K562 (cell line): ENCODE measurements around the gene ZKSCAN3. TPM values are rescaled to one million over a fixed set of nuclear protein-coding genes. Genes with fewer than 3 reads are reported as not detected.
A peak's percentile ranks its signal among the peaks of the same experiment; 100 is the strongest.

Experiments used
- ATAC-seq: fragments of 200-7000 bp; cut with Tn5 transposase; 3 replicates; pipeline ENCODE4 v1.9.1; 2020; ENCODE audit warnings: moderate library complexity
- BruUV-seq: library from RNA; stranded (reverse); fragments of 400-500 nt; replicated peaks from 2 replicates; lab custom pipeline; 2021; lab: Mats Ljungman, UMichigan
- CTCF ChIA-PET: fragments of 300-600 bp; formaldehyde crosslinking; extraction: SDS; loops from one replicate; lab custom pipeline; 2021; ENCODE audit warnings: low intra/inter-chr PET ratio; lab: Yijun Ruan, JAX
- POLR2A ChIA-PET: fragments of 300-600, 350-650 bp; sonication (Branson Sonifier 250); formaldehyde crosslinking; extraction: SDS; loops from one replicate; lab custom pipeline; 2021; ENCODE audit warnings: antibody characterized with exemption, inconsistent platforms; lab: Yijun Ruan, JAX
- DNase-seq, 4 experiments: peaks; one replicate each; pipeline versions ENCODE4 v3.0.0 to v3.0.0-alpha.2; 2011 to 2018; ENCODE audit warnings: low spot score in 3 of 4, mixed read lengths in 3 of 4; ENCODE audit errors: extremely low read depth in 1 of 4
- FAIRE-seq: peaks from 2 replicates; lab custom pipeline; 2011; peaks lifted over from hg19 to GRCh38; lab: Jason Lieb, UNC
- H2AFZ ChIP-seq: 2 replicates; pipeline ENCODE4 v1.6.0; 2011; ENCODE audit warnings: low read depth, low read length, control low read depth, inconsistent platforms
- H3K27ac ChIP-seq: fragments of 200-600 bp; 3 replicates; pipeline ENCODE4 v1.8.0; 2011; ENCODE audit warnings: low read depth, mild to moderate bottlenecking, control low read depth, inconsistent platforms, low read length, moderate library complexity, mixed read lengths; ENCODE audit errors: extremely low read depth
- H3K27me3 ChIP-seq, 2 experiments: fragments of 300-600 bp in 1 of 2; 2 replicates in 1 of 2; 3 replicates in 1 of 2; pipeline versions ENCODE4 v1.6.0 to v1.8.0; 2011; ENCODE audit warnings: inconsistent platforms in 2 of 2, low read length in 2 of 2, mild to moderate bottlenecking in 1 of 2, mixed read lengths in 1 of 2, moderate library complexity in 1 of 2; ENCODE audit not compliant: control insufficient read depth in 2 of 2, insufficient read depth in 2 of 2
- H3K36me3 ChIP-seq: fragments of 300-600 bp; 3 replicates; pipeline ENCODE4 v1.8.0; 2011; ENCODE audit warnings: mild to moderate bottlenecking, low read length, inconsistent platforms; ENCODE audit not compliant: control insufficient read depth, insufficient read depth
- H3K4me1 ChIP-seq, 2 experiments: fragments of 200-600 bp in 1 of 2; replicated peaks in 1 of 2; 2 replicates in 1 of 2; 3 replicates in 1 of 2; pipeline versions ENCODE4 v1.5.1 to v1.8.0; 2011; ENCODE audit warnings: inconsistent platforms in 2 of 2, low read length in 2 of 2, mild to moderate bottlenecking in 1 of 2, mixed read lengths in 1 of 2, moderate library complexity in 1 of 2; ENCODE audit not compliant: control insufficient read depth in 2 of 2, insufficient read depth in 2 of 2
- H3K4me2 ChIP-seq: 2 replicates; pipeline ENCODE4 v1.6.1; 2011; ENCODE audit warnings: low read length, control low read depth, inconsistent platforms, mixed read lengths; ENCODE audit not compliant: insufficient read depth
- H3K4me3 ChIP-seq: fragments of 200-600 bp; sonication (generic), shearing (Covaris generic); 2 replicates; pipeline ENCODE4 v1.5.1; 2016; ENCODE audit warnings: control low read depth, inconsistent platforms
- H3K79me2 ChIP-seq: fragments of 200-600 bp; 3 replicates; pipeline ENCODE4 v1.8.0; 2011; ENCODE audit warnings: low read length, inconsistent platforms; ENCODE audit not compliant: control insufficient read depth, insufficient read depth
- H3K9ac ChIP-seq, 2 experiments: 2 replicates each; pipeline versions ENCODE4 v1.6.0 to v1.6.1; 2011; ENCODE audit warnings: low read depth in 2 of 2, low read length in 2 of 2, control low read depth in 1 of 2, inconsistent platforms in 1 of 2, mild to moderate bottlenecking in 1 of 2, mixed read lengths in 1 of 2; ENCODE audit not compliant: insufficient read depth in 1 of 2
- H3K9me1 ChIP-seq: one replicate; pipeline ENCODE4 v1.6.0; 2011; ENCODE audit warnings: inconsistent platforms, mild to moderate bottlenecking, low read length, moderate library complexity; ENCODE audit not compliant: control insufficient read depth, insufficient read depth
- H3K9me3 ChIP-seq: replicated peaks from 2 replicates; pipeline ENCODE4 v1.5.1; 2011; ENCODE audit warnings: low read depth, low read length, inconsistent platforms; ENCODE audit not compliant: control insufficient read depth, insufficient read depth
- H4K20me1 ChIP-seq: replicated peaks from 2 replicates; pipeline ENCODE4 v1.6.1; 2011; ENCODE audit warnings: low read length, inconsistent platforms, mixed read lengths; ENCODE audit not compliant: control insufficient read depth, insufficient read depth
- BACH1 ChIP-seq: fragments of 200-800 bp; sonication (Bioruptor generic); IDR thresholded peaks from 2 replicates; pipeline ENCODE4 v1.6.1; 2016; ENCODE audit warnings: missing genetic modification characterization, missing compliant biosample characterization
- CHD4 ChIP-seq: fragments of 200-600 bp; sonication (generic); IDR thresholded peaks from 3 replicates; pipeline ENCODE4 v1.6.1; 2012; ENCODE audit warnings: low read depth, mild to moderate bottlenecking, mixed read lengths, low read length, inconsistent platforms; ENCODE audit not compliant: insufficient read depth, insufficient replicate concordance, poor library complexity, severe bottlenecking
- DACH1 ChIP-seq: fragments of 450-650 bp; IDR thresholded peaks from 2 replicates; pipeline ENCODE4 v1.6.1; 2018; ENCODE audit not compliant: partially characterized antibody
- HEY1 ChIP-seq: fragments of 250-450 bp; sonication (Bioruptor Pico); IDR thresholded peaks from 2 replicates; pipeline ENCODE4 v1.5.0; 2020; ENCODE audit warnings: mild to moderate bottlenecking, moderate library complexity, borderline replicate concordance
- ID3 ChIP-seq, 2 experiments: fragments of 250-450 bp in 1 of 2; fragments of 450-650 bp in 1 of 2; sonication (Bioruptor Pico) in 1 of 2; IDR thresholded peaks; 2 replicates each; pipeline versions ENCODE4 v1.6.1 to v1.8.0; 2016 to 2021; ENCODE audit warnings: mild to moderate bottlenecking in 2 of 2, moderate library complexity in 2 of 2, missing compliant biosample characterization in 1 of 2, missing genetic modification characterization in 1 of 2
- MED1 ChIP-seq: sonication (generic); formaldehyde crosslinking; IDR thresholded peaks from 2 replicates; pipeline ENCODE4 v1.8.1; 2023; ENCODE audit warnings: missing genetic modification reagents, borderline replicate concordance
- ZNF41 ChIP-seq: fragments of 250-450 bp; sonication (Bioruptor Pico); conservative IDR thresholded peaks from 2 replicates; pipeline ENCODE4 v1.4.0; 2020; ENCODE audit warnings: mild to moderate bottlenecking
- ZNF655 ChIP-seq: fragments of 250-450 bp; sonication (Bioruptor Pico); IDR thresholded peaks from 2 replicates; pipeline ENCODE4 v1.5.0; 2021
- ZNF740 ChIP-seq, 3 experiments: fragments of 200-800 bp in 1 of 3; sonication (Bioruptor generic) in 1 of 3; sonication (generic) in 1 of 3; formaldehyde crosslinking in 1 of 3; IDR thresholded peaks; 2 replicates each; pipeline versions ENCODE4 v1.6.1 to v1.8.0; 2016 to 2022; ENCODE audit warnings: mild to moderate bottlenecking in 2 of 3, missing compliant biosample characterization in 2 of 3, missing genetic modification characterization in 2 of 3, missing genetic modification reagents in 1 of 3
- ZNF780A ChIP-seq: fragments of 250-450 bp; sonication (Bioruptor Pico); IDR thresholded peaks from 2 replicates; pipeline ENCODE4 v1.5.0; 2021; ENCODE audit warnings: mild to moderate bottlenecking
- ZNF79 ChIP-seq: fragments of 250-450 bp; sonication (Bioruptor Pico); IDR thresholded peaks from 2 replicates; pipeline ENCODE4 v1.4.0; 2020; ENCODE audit warnings: low read depth, mild to moderate bottlenecking, moderate library complexity
- WGBS: fragments of 100-300 bp; shearing (Covaris generic); methylation state at CpG from one replicate; pipeline ENCODE4 v1.1.6; 2016; ENCODE audit warnings: low coverage, mixed read lengths; ENCODE audit not compliant: insufficient coverage; ENCODE audit errors: missing lambda C conversion rate; 5-methylcytosine and 5-hydroxymethylcytosine counted together
- in situ Hi-C: fragments of 300-500 bp; cut with MboI; formaldehyde crosslinking; loops from 4 replicates; pipeline ENCODE4 v1.15.0; 2018; ENCODE audit warnings: inconsistent platforms, mixed read lengths
- intact Hi-C: fragments of 100-400 bp; cut with micrococcal nuclease; formaldehyde crosslinking; loops from 2 replicates; pipeline ENCODE4 v1.14.2; 2022
- polyA plus RNA-seq, 8 experiments: library from polyadenylated mRNA; depleted of rRNA in 4 of 8; stranded (reverse) in 5 of 8; unstranded in 3 of 8; fragments of >200 nt; fragmentation: Nextera tagmentation in 2 of 8; fragmentation: Illumina TruSeq in 1 of 8; extraction: Ambion mirVana in 2 of 8; extraction: Trizol in 1 of 8; gene quantifications; 2 replicates each; pipeline versions ENCODE4 v1.2.1 to v1.2.3, GENCODE V29; 2011 to 2014; ENCODE audit warnings: inconsistent platforms in 1 of 8, missing spikeins in 1 of 8
- total RNA-seq, 7 experiments: library from RNA; depleted of rRNA in 6 of 7; stranded (reverse); fragments of >200 nt in 6 of 7; fragmentation: Illumina TruSeq in 2 of 7; extraction: Trizol in 2 of 7; gene quantifications; 2 replicates each; pipeline versions ENCODE4 v1.2.1 to v1.2.3, GENCODE V29; 2011 to 2021; ENCODE audit warnings: low replicate concordance in 1 of 7

ZKSCAN3 gene
- total and polyA plus RNA-seq, 9 of the 15 experiments (the other 6 are each of a cell fraction or from before 2014, with no cell fraction given) = 3.0 to 12.4 (median 10.2) TPM

- Histone ChIP-seq H3K9me1 (no peaks in the 10 kb centered on the region), H4K20me1 (no peaks in the 10 kb centered on the region), H2AFZ (peak overlapping the region; percentile 61), H3K4me2 (peak overlapping the region; percentile 95), H3K27me3 (no peaks in the 10 kb centered on the region), H3K9ac (peak overlapping the region; percentile 96 to 99), H3K36me3 (no peaks in the 10 kb centered on the region), H3K27ac (peak overlapping the region; percentile 98), H3K9me3 (peaks cover 6% of the 10 kb centered on the region; the same call in 1 of the 2 replicates), H3K4me3 (peak overlapping the region; percentile 69), H3K79me2 (peaks cover 37% of the 10 kb centered on the region), H3K4me1 (peaks cover 23 to 43% of the 10 kb centered on the region in 2 experiments)
- DNase-seq = peak; percentile 46 to 95 (median 58)
- ChIA-PET CTCF (interaction anchor here (0.6 kb wide), 1 partner anchor 478 kb away, joined by 4 read pairs; no protein-coding TSS in a partner anchor), POLR2A (interaction anchor here (0.6 to 6.4 kb wide), 46 partner anchors 9 to 588 kb away, joined by 3 to 80 read pairs (median 4); partner anchors contain the start of genes PGBD1, ZKSCAN3, ZKSCAN4 and ZKSCAN8)
- in situ Hi-C loops (no loop called here), intact Hi-C loops (loop anchor here (1.0 to 5.0 kb wide), 6 partner anchors 18 to 529 kb away; partner anchors contain the start of genes PGBD1 and ZSCAN26)
- WGBS = under 1% methylated on average over 24 of the region's 24 CpGs
- TSS peak; percentile 82 for BruUV-seq
- peak; percentile 90 for FAIRE-seq
- ATAC-seq = peak; percentile 76
- TF ChIP-seq ZNF79 (CRISPR knock-in tag) (peak; percentile 95), BACH1 (peak; percentile 96), MED1 (CRISPR knock-in tag) (no peak), ZNF41 (peak; percentile 94), ID3 (CRISPR knock-in tag; IDR thresholded peaks at IDR 0.05) (no peak), ID3 (tag; IDR thresholded peaks at IDR 0.05) (peak; percentile 99), CHD4 (no peak), HEY1 (CRISPR knock-in tag) (no peak; the same call in 1 of the 2 replicates), ZNF740 (CRISPR knock-in tag; IDR thresholded peaks at IDR 0.05) (no peak), ZNF740 (tag; IDR thresholded peaks at IDR 0.05) (peak in 1 of 2 experiments; percentile 87; a peak in 2 of 4 replicates), ZNF780A (CRISPR knock-in tag) (no peak), ZNF655 (CRISPR knock-in tag) (no peak), DACH1 (no peak)
Measured at GRCh38 chr6:28336284-28337120, 13.2 kb upstream of the ZKSCAN3 start.
